HepG2 (cell line): ENCODE results near the gene BCAM. TPM values are rescaled to one million over a fixed set of nuclear protein-coding genes. Genes with fewer than 3 reads are reported as not detected.

Experiments
- AKAP8 ChIP-seq: sonication (generic); formaldehyde crosslinking; IDR thresholded peaks from 2 replicates; pipeline ENCODE4 v1.5.1; 2020; ENCODE audit warnings: mild to moderate bottlenecking, missing genetic modification reagents
- HMG20B ChIP-seq: conservative IDR thresholded peaks from 2 replicates; pipeline ENCODE4 v1.6.1; 2016; ENCODE audit warnings: missing genetic modification reagents, missing compliant biosample characterization
- IKZF1 ChIP-seq: fragments of 450-650 bp; IDR thresholded peaks from 2 replicates; pipeline ENCODE4 v1.7.1; 2016
- JUNB ChIP-seq: sonication (generic); formaldehyde crosslinking; IDR thresholded peaks from 2 replicates; pipeline ENCODE4 v1.8.0; 2022; ENCODE audit warnings: missing genetic modification reagents, mild to moderate bottlenecking, borderline replicate concordance
- KDM5B ChIP-seq: sonication (generic); formaldehyde crosslinking; IDR thresholded peaks from 2 replicates; pipeline ENCODE4 v1.4.0; 2020; ENCODE audit warnings: missing genetic modification reagents, mild to moderate bottlenecking, borderline replicate concordance
- KLF13 ChIP-seq: sonication (generic); formaldehyde crosslinking; IDR thresholded peaks from 2 replicates; pipeline ENCODE4 v1.4.0; 2020; ENCODE audit warnings: mild to moderate bottlenecking, missing genetic modification reagents
- LCORL ChIP-seq, 2 experiments: fragments of 450-650 bp in 1 of 2; sonication (generic) in 1 of 2; formaldehyde crosslinking in 1 of 2; IDR thresholded peaks; 2 replicates each; pipeline versions ENCODE4 v1.5.0 to v1.6.1; 2017 to 2020; ENCODE audit warnings: antibody characterized with exemption in 1 of 2, missing genetic modification reagents in 1 of 2
- NFE2L2 ChIP-seq: fragments of 150-350 bp; IDR thresholded peaks from 2 replicates; pipeline ENCODE4 v1.6.1; 2014; ENCODE audit warnings: low read length
- RCOR2 ChIP-seq: IDR thresholded peaks from 2 replicates; pipeline ENCODE4 v1.6.1; 2016; ENCODE audit warnings: missing biosample characterization, missing genetic modification reagents
- SMYD3 ChIP-seq: sonication (generic); formaldehyde crosslinking; IDR thresholded peaks from 2 replicates; pipeline ENCODE4 v1.8.1; 2023; ENCODE audit warnings: mild to moderate bottlenecking, missing genetic modification reagents
- TARDBP ChIP-seq: sonication (generic); formaldehyde crosslinking; IDR thresholded peaks from 2 replicates; pipeline ENCODE4 v1.8.0; 2022; ENCODE audit warnings: mild to moderate bottlenecking, missing genetic modification reagents
- TBP ChIP-seq: sonication (generic); formaldehyde crosslinking; IDR thresholded peaks from 2 replicates; pipeline ENCODE4 v1.5.0; 2020; ENCODE audit warnings: missing genetic modification reagents
- TFDP2 ChIP-seq: sonication (generic); formaldehyde crosslinking; IDR thresholded peaks from 2 replicates; pipeline ENCODE4 v1.4.0; 2020; ENCODE audit warnings: missing genetic modification reagents
- ZBTB7B ChIP-seq: sonication (generic); formaldehyde crosslinking; IDR thresholded peaks from 2 replicates; pipeline ENCODE4 v1.4.0; 2020; ENCODE audit warnings: missing genetic modification reagents
- ZNF235 ChIP-seq: sonication (generic); formaldehyde crosslinking; IDR thresholded peaks from 2 replicates; pipeline ENCODE4 v1.8.1; 2023; ENCODE audit warnings: mild to moderate bottlenecking, missing genetic modification reagents, borderline replicate concordance
- ZNF263 ChIP-seq: sonication (generic); formaldehyde crosslinking; IDR thresholded peaks from 2 replicates; pipeline ENCODE4 v1.4.0; 2020; ENCODE audit warnings: missing genetic modification reagents
- ZNF318 ChIP-seq: sonication (generic); formaldehyde crosslinking; IDR thresholded peaks from 2 replicates; pipeline ENCODE4 v1.4.0; 2020; ENCODE audit warnings: mild to moderate bottlenecking, missing genetic modification reagents
- ZNF460 ChIP-seq: sonication (generic); formaldehyde crosslinking; IDR thresholded peaks from 2 replicates; pipeline ENCODE4 v1.5.1; 2020; ENCODE audit warnings: missing genetic modification reagents, mild to moderate bottlenecking, borderline replicate concordance
- ZNF513 ChIP-seq: sonication (generic); formaldehyde crosslinking; conservative IDR thresholded peaks from 2 replicates; pipeline ENCODE4 v1.5.0; 2020; ENCODE audit warnings: missing genetic modification reagents
- ZNF543 ChIP-seq: sonication (generic); formaldehyde crosslinking; IDR thresholded peaks from 2 replicates; pipeline ENCODE4 v1.4.0; 2020; ENCODE audit warnings: mild to moderate bottlenecking, missing genetic modification reagents
- ZNF670 ChIP-seq: sonication (generic); formaldehyde crosslinking; IDR thresholded peaks from 2 replicates; pipeline ENCODE4 v1.8.0; 2022; ENCODE audit warnings: mild to moderate bottlenecking, missing genetic modification reagents, borderline replicate concordance
- ZNF746 ChIP-seq: sonication (generic); formaldehyde crosslinking; IDR thresholded peaks from 2 replicates; pipeline ENCODE4 v1.8.0; 2022; ENCODE audit warnings: mild to moderate bottlenecking, missing genetic modification reagents
- polyA plus RNA-seq, 8 experiments: library from polyadenylated mRNA; depleted of rRNA in 3 of 8; stranded (reverse) in 7 of 8; unstranded in 1 of 8; fragments of >200 nt; fragmentation: Illumina TruSeq in 4 of 8; extraction: Trizol in 4 of 8; gene quantifications; 2 replicates each; pipeline versions ENCODE4 v1.2.1 to v1.2.3, GENCODE V29; 2011 to 2016; ENCODE audit warnings: low read depth in 4 of 8, missing spikeins in 1 of 8, mixed read lengths in 1 of 8; ENCODE audit not compliant: insufficient read depth in 1 of 8
- total RNA-seq, 5 experiments: library from RNA; depleted of rRNA; stranded (reverse); fragments of >200 nt; fragmentation: Illumina TruSeq; extraction: Trizol; gene quantifications; 2 replicates each; pipeline ENCODE4 v1.2.3, GENCODE V29; 2016; ENCODE audit warnings: low read depth in 1 of 5

BCAM gene
- total and polyA plus RNA-seq, 2 of the 13 experiments (the other 11 are each of a cell fraction or from before 2014, with no cell fraction given): 51.2 to 62.7 TPM

GRCh38 chr19:44796701-44797115 is 12.2 kb upstream of the BCAM start (continued):
- TF ChIP-seq SMYD3 (CRISPR knock-in tag): no peak
- TF ChIP-seq KDM5B (CRISPR knock-in tag): no peak
- peak; percentile 55; the same call in 1 of the 2 replicates for TF ChIP-seq ZNF460 (CRISPR knock-in tag)
- TF ChIP-seq ZNF543 (CRISPR knock-in tag): no peak
- no peak; the same call in 1 of the 2 replicates for TF ChIP-seq AKAP8 (CRISPR knock-in tag)
- no peak for TF ChIP-seq NFE2L2
- peak; percentile 78; the same call in 1 of the 2 replicates for TF ChIP-seq RCOR2 (CRISPR knock-in tag)
- TF ChIP-seq HMG20B (CRISPR knock-in tag): peak; percentile 79
- TF ChIP-seq ZNF318: no peak
- TF ChIP-seq ZNF746: peak; percentile 35; the same call in 1 of the 2 replicates
- TF ChIP-seq LCORL (IDR thresholded peaks at IDR 0.05): 0 out of 2 replicates have a peak, but pooled peaks have one; percentile 6
- TF ChIP-seq LCORL (CRISPR knock-in tag; IDR thresholded peaks at IDR 0.05): peak; percentile 98
- TF ChIP-seq ZNF670 (CRISPR knock-in tag): no peak
- TF ChIP-seq JUNB (CRISPR knock-in tag): no peak
- TF ChIP-seq ZNF513 (CRISPR knock-in tag): no peak
- peak; percentile 86; the same call in 1 of the 2 replicates for TF ChIP-seq ZBTB7B (CRISPR knock-in tag)
- TF ChIP-seq KLF13 (CRISPR knock-in tag): no peak
- peak; percentile 80 for TF ChIP-seq TARDBP (CRISPR knock-in tag)
- peak; percentile 68 for TF ChIP-seq TFDP2 (CRISPR knock-in tag)
- peak; percentile 29; the same call in 1 of the 2 replicates for TF ChIP-seq ZNF263
- no peak for TF ChIP-seq ZNF235 (CRISPR knock-in tag)
- no peak for TF ChIP-seq IKZF1
- TF ChIP-seq TBP (CRISPR knock-in tag): no peak
